ENCODE results near the gene TLE3. TPM values are rescaled to one million over a fixed set of nuclear protein-coding genes. Genes with fewer than 3 reads are reported as not detected.

The TLE3 gene
- total RNA-seq, 4 donors from 2014 or later = 44.0 to 159 (median 78.8) TPM

DNA sequence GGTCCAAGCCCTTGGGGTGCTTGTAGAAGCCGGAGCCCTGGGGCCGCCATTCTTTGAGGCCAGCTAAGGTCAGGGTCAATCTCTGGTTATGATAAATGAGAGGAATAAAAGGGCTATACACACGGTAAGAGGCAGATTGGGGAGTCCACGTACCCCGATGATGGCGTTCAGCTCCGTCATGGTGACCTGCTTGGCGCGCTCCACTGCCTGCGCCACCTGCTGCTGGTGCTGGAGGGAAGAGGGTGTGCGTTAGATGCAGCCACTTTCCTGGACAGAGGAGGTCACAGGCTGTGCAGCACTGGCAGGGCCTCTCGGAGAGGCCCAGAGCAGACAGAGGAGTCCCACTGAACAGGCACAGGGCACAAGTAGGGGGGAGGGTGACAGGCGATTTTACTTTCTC lies 23.3 kb downstream of the TLE3 start:
- TF ChIP-seq, protein P1, sequence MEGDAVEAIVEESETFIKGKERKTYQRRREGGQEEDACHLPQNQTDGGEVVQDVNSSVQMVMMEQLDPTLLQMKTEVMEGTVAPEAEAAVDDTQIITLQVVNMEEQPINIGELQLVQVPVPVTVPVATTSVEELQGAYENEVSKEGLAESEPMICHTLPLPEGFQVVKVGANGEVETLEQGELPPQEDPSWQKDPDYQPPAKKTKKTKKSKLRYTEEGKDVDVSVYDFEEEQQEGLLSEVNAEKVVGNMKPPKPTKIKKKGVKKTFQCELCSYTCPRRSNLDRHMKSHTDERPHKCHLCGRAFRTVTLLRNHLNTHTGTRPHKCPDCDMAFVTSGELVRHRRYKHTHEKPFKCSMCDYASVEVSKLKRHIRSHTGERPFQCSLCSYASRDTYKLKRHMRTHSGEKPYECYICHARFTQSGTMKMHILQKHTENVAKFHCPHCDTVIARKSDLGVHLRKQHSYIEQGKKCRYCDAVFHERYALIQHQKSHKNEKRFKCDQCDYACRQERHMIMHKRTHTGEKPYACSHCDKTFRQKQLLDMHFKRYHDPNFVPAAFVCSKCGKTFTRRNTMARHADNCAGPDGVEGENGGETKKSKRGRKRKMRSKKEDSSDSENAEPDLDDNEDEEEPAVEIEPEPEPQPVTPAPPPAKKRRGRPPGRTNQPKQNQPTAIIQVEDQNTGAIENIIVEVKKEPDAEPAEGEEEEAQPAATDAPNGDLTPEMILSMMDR (IDR thresholded peaks at IDR 0.05) = no peak
- no peak for ATAC-seq (ENCODE audit: low FRiP score)

GRCh38 chr15:70072479-70072878 lies 25.2 kb downstream of the TLE3 start:
- ATAC-seq (ENCODE audit: low FRiP score) = no peak
- TF ChIP-seq, protein P1 (IDR thresholded peaks at IDR 0.05) = no peak
- DNase-seq (ENCODE audit: low spot score) = no peak

More for the DNA sequence above, 23.3 kb downstream of the TLE3 start:
- no peak for DNase-seq (ENCODE audit: low spot score)

- TF ChIP-seq, protein P1 (IDR thresholded peaks at IDR 0.05) = no peak
- DNase-seq (ENCODE audit: low spot score) = no peak
- ATAC-seq (ENCODE audit: low FRiP score) = no peak
Measured at GRCh38 chr15:70071799-70072198, 25.9 kb downstream of the TLE3 start.

GRCh38 chr15:70069716-70070115 lies 28.0 kb downstream of the TLE3 start:
- DNase-seq (ENCODE audit: low spot score) (no peak), ATAC-seq (ENCODE audit: low FRiP score) (no peak)
- TF ChIP-seq, protein P1 (IDR thresholded peaks at IDR 0.05) = no peak

DNA sequence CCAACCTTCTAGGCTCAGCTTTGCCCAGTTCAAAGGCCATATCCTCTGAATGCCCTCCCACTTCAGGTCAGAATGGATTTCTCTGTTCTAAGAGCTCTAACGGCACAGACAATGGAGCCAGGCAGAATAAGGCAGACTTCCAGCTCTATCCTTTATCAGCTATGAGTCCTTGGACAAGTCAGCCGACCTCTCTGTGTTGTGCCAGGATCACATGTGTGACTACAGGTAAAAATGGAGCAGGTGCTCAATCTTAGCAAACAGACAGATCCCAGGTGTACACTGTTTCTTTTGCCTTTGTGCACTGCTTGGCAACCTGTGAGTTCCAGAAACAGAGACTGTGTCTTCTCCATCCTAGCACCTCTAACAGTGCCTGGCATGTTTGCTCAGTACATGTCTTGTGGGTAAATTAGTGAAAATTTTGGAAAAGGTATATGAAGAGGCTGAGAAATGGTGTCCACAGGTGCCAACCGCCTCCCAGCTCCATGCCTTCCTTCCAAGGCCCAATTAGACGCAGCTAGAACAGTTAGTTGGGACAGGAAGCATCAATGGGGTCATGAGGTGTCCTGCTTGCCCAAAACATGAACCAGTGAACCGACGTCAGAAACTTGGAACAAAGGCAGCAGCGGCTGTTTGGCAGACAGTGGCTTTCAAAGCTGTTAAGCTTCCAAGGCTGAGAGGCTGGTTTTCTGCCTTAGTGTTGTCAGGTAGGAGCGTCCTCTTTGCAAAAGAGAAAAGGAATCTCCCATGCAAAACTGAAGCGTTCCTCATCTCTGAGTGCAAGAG lies 28.7 kb downstream of the TLE3 start:
- TF ChIP-seq, protein P1 (IDR thresholded peaks at IDR 0.05) = no peak
- no peak for DNase-seq (ENCODE audit: low spot score)
- ATAC-seq (ENCODE audit: low FRiP score) = no peak

DNA sequence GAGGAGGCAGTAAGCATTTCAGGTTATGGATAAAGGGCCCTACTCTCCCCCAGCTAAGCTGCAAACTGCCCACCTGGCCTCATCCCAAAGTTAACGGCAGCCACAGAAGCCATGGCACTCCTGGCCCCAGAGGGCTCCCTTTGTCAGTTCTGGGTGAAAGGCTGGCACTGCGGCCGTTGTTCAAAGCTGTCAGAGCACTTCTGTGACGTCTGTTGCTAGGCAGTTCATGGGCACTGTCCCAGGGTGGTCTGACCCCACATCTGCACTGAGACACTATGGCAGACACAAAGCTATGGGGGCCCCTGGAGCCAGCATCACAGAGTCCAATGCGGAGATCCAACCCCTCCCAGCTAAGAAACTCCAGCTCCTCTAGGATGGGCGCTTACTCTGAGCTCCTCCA lies 30.0 kb downstream of the TLE3 start:
- TF ChIP-seq, protein P1 (IDR thresholded peaks at IDR 0.05) = no peak
- no peak for DNase-seq (ENCODE audit: low spot score)
- ATAC-seq (ENCODE audit: low FRiP score) = no peak

DNA sequence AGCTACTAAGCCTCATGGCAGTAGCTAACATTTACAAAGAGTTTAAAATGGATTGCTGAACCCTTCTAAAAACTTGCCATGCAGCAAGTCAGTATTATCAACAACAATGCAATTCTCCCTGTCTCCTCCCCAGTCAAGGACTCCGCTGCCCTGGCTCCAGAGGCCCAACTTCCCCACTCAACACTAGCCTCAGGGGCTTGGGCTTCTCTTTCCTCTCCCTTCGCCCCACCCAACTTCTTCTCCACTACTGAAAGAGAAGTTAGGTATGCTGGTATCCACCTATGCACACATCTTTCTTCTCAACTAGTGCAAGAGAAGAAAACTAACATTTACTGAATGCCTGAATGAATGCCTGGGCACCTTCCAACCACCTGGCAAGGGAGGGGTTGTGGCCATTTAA lies 30.7 kb downstream of the TLE3 start:
- TF ChIP-seq, protein P1 (IDR thresholded peaks at IDR 0.05) = no peak
- no peak for DNase-seq (ENCODE audit: low spot score)
- no peak for ATAC-seq (ENCODE audit: low FRiP score)

Data from omental fat pad (tissue), 4 donors.